ENCODE data around the gene FURIN. TPM values are rescaled to one million over a fixed set of nuclear protein-coding genes. Genes with fewer than 3 reads are reported as not detected.

Gene FURIN
- total RNA-seq, 1 experiment from 2014 or later, result 62.0 TPM

GRCh38 chr15:90881181-90881977, 13.0 kb downstream of the FURIN start:
- no peak overlapping the region for H3K27ac ChIP-seq (ENCODE audit: low read length)
- BruUV-seq (replicated peaks), result no TSS peak
- H3K4me1 ChIP-seq (ENCODE audit: control insufficient read depth, insufficient read depth, low read length), result no peaks in the 10 kb centered on the region
- DNase-seq (ENCODE audit: low read depth, low spot score), result no peak
- H3K4me3 ChIP-seq (ENCODE audit: low read depth in 2 of 2, low read length in 2 of 2), result no peak overlapping the region
- H3K9me3 ChIP-seq (ENCODE audit: control insufficient read depth, insufficient read depth, low read depth, low read length), result no peaks in the 10 kb centered on the region
- in situ Hi-C loops (cut with HindIII; ENCODE audit: low pct_unique_long_range_greater_than_20kb, low sequenced_read_pairs) (no loop called here), intact Hi-C loops (cut with micrococcal nuclease; ENCODE audit: unreplicated experiment) (no loop called here)
- TF ChIP-seq POLR2AphosphoS5 (IDR thresholded peaks at IDR 0.05; ENCODE audit: low read depth, low read length) (no peak), SIN3A (IDR thresholded peaks at IDR 0.05; ENCODE audit: borderline replicate concordance, insufficient read depth, low read depth, low read length) (no peak), CTCF (IDR thresholded peaks at IDR 0.05) (no peak), TCF7L2 (IDR thresholded peaks at IDR 0.05; ENCODE audit: low read depth, low read length) (no peak)
- TF ChIP-seq, protein P1, sequence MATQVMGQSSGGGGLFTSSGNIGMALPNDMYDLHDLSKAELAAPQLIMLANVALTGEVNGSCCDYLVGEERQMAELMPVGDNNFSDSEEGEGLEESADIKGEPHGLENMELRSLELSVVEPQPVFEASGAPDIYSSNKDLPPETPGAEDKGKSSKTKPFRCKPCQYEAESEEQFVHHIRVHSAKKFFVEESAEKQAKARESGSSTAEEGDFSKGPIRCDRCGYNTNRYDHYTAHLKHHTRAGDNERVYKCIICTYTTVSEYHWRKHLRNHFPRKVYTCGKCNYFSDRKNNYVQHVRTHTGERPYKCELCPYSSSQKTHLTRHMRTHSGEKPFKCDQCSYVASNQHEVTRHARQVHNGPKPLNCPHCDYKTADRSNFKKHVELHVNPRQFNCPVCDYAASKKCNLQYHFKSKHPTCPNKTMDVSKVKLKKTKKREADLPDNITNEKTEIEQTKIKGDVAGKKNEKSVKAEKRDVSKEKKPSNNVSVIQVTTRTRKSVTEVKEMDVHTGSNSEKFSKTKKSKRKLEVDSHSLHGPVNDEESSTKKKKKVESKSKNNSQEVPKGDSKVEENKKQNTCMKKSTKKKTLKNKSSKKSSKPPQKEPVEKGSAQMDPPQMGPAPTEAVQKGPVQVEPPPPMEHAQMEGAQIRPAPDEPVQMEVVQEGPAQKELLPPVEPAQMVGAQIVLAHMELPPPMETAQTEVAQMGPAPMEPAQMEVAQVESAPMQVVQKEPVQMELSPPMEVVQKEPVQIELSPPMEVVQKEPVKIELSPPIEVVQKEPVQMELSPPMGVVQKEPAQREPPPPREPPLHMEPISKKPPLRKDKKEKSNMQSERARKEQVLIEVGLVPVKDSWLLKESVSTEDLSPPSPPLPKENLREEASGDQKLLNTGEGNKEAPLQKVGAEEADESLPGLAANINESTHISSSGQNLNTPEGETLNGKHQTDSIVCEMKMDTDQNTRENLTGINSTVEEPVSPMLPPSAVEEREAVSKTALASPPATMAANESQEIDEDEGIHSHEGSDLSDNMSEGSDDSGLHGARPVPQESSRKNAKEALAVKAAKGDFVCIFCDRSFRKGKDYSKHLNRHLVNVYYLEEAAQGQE (IDR thresholded peaks at IDR 0.05; ENCODE audit: insufficient read depth in 1 of 2, low read depth in 2 of 2, low read length in 1 of 2), result no peak
- H3K27me3 ChIP-seq (ENCODE audit: control insufficient read depth, insufficient read depth, low read length), result no peaks in the 10 kb centered on the region
- H3K36me3 ChIP-seq (ENCODE audit: control insufficient read depth, insufficient read depth, low read length), result peaks cover 3% of the 10 kb centered on the region; the same call in 1 of the 2 replicates
- no peak for ATAC-seq
- CTCF ChIA-PET, result no interaction called here
- POLR2A ChIA-PET, result no interaction called here

GRCh38 chr15:90881978-90882721, 13.8 kb downstream of the FURIN start:
- ChIA-PET POLR2A (no interaction called here), CTCF (no interaction called here)
- TSS peak; percentile 62 for BruUV-seq (replicated peaks)
- Histone ChIP-seq H3K27ac (ENCODE audit: low read length) (no peak overlapping the region), H3K4me1 (ENCODE audit: control insufficient read depth, insufficient read depth, low read length) (no peaks in the 10 kb centered on the region), H3K9me3 (ENCODE audit: control insufficient read depth, insufficient read depth, low read depth, low read length) (no peaks in the 10 kb centered on the region), H3K4me3 (ENCODE audit: low read depth in 2 of 2, low read length in 2 of 2) (no peak overlapping the region), H3K36me3 (ENCODE audit: control insufficient read depth, insufficient read depth, low read length) (peaks cover 3% of the 10 kb centered on the region; the same call in 1 of the 2 replicates), H3K27me3 (ENCODE audit: control insufficient read depth, insufficient read depth, low read length) (no peaks in the 10 kb centered on the region)
- DNase-seq (ENCODE audit: low read depth, low spot score) (no peak), ATAC-seq (no peak)
- TF ChIP-seq POLR2AphosphoS5 (IDR thresholded peaks at IDR 0.05; ENCODE audit: low read depth, low read length) (no peak), TCF7L2 (IDR thresholded peaks at IDR 0.05; ENCODE audit: low read depth, low read length) (no peak), SIN3A (IDR thresholded peaks at IDR 0.05; ENCODE audit: borderline replicate concordance, insufficient read depth, low read depth, low read length) (no peak), CTCF (IDR thresholded peaks at IDR 0.05) (no peak)
- TF ChIP-seq, protein P1 (IDR thresholded peaks at IDR 0.05; ENCODE audit: insufficient read depth in 1 of 2, low read depth in 2 of 2, low read length in 1 of 2), result no peak
- in situ Hi-C loops (cut with HindIII; ENCODE audit: low pct_unique_long_range_greater_than_20kb, low sequenced_read_pairs) (no loop called here), intact Hi-C loops (cut with micrococcal nuclease; ENCODE audit: unreplicated experiment) (no loop called here)
